Activated naive CD4-positive, alpha-beta T cell (primary cell): ENCODE data around the gene SCRT2.
A peak's percentile ranks its signal among the peaks of the same experiment; 100 is the strongest.
"Not testable (repeated sequence)": the region's sequence is repeated elsewhere in the genome, so short reads cannot be mapped to it uniquely, and the experiment has no call there.

Experiments used
- DNase-seq, 4 experiments: peaks; one replicate each; lab custom pipeline; 2025; lab: John Stamatoyannopoulos, UW

The SCRT2 gene

GRCh38 chr20:675453-676314, at the start of gene SCRT2:
Gene SCRT2 (minus strand): TSS chr20:675802. CDS start chr20:675601, 201 bp downstream.
- peak; percentile 12 to 60 (median 28) for DNase-seq

DNA sequence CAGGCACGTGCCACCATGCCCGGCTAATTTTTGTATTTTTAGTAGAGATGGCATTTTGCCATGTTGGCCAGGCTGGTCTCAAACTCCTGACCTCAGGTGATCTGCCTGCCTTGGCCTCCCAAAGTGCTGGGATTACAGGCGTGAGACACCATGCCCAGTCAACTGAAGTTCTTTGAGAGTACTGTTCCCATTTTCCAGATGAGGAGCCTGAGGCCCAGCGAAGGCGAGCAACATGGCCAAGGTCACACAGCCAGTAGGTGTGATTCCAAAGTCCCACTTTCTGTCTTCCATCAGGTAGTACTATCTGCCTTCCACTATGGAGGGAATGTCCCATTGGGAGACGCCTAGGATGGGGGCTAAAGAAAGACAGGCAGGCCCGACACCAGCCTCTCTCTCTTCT, 49.2 kb upstream of the SCRT2 start:
- DNase-seq, result not testable (repeated sequence)

GRCh38 chr20:723756-724155, 48.2 kb upstream of the SCRT2 start:
- DNase-seq, result no peak

DNA sequence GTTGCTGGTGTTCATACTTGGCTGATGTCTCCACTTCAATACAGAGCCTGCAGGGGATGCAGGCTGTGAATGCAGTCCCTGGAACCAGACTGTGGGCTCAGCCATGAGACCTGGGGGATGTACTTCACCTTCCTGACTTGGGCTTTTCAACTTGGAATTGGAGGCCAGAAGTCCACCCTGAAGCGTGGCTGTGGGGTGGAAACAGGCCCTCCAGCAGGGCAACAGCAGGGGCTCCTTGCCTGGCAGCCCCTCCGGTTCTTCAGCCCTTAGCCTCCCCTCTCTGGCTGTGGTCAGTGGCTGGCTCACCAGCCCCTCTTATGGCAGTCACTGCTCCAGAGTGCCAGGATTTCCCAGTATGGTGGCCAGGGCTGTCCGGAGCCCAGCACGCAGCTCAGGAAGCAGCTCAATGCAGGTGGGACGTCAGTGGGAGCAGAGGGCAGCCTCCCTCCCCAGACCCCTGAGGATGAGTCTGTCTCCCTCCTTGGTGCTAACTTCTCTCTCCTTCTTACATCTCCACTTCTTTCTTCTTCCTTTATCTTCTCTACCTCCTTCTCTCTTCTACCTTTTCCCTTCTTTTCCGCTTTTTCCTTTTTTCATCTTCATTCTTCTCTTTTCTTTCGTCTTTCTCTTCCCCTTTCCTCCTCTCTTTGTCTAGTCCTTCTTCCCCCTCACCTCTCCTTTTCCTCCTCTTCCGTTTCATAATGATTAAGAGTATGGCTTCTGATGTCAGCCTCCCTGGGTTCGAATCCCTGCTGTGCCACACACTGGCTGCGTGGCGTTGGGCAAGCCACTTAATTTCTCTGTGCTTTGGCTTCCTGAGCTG, 47.4 kb upstream of the SCRT2 start:
- no peak for DNase-seq

- DNase-seq, result no peak
These were observed 46.3 kb upstream of the SCRT2 start for GRCh38 chr20:721876-722275.

DNA sequence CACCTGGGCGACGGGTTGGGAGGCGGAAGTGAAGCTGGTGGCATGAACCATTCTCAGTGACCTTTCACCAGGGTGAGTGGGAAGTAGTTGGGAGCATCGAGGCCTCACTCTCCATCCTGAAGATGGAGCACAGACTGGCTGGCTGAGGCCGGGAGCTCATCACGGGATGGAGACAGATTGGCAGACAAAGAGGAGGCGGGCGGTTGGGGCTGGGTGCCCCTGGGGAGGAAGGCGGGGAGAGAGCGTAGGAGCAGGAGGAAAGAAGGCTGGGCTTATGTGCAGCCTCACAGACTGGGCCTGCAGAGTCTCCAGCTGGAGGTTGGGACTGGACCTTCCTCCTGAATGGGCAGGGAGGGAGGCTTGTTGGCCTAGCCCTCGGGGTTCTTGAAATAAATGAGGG, 44.2 kb upstream of the SCRT2 start:
- DNase-seq, result no peak

DNA sequence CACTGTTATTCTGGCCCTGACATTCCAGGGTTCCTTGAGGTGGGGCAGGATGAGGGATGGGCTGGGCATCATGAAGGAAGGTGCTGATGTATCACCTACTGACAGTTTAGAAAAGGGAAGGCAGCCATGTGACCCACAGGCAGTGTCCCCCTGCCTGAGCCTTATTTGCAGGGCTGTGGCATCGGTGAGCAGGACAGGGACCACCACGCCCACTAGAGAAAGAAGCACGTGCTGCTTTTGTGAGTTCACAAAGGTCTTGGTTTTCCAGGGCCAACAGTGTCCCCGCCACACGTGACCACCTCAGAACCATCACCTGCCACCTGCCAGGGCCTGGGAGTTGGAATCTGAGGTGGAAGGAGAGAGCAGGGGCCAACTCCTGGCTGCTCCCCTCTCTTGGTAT, 43.5 kb upstream of the SCRT2 start:
- DNase-seq, result no peak

GRCh38 chr20:717832-718231, 42.2 kb upstream of the SCRT2 start:
- no peak for DNase-seq

DNA sequence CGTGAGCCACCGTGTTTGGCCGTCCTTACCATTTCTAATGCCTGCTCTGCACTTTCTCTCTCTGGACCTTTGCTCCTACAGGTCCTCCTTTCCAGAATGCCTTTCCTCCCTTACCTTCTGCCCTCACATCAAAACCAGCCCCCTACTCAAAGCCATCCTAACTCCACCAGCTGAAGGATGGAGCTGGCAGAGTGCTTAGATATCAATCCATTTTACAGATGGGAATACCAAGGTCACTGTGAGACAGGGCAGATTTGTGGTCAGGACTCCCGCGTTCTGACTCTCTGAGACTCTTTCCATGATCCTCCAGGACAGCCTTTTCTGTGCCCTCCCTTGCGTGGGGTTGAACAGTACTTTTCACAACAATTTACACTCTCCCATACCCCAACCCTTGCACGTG, 41.7 kb upstream of the SCRT2 start:
- no peak for DNase-seq

DNA sequence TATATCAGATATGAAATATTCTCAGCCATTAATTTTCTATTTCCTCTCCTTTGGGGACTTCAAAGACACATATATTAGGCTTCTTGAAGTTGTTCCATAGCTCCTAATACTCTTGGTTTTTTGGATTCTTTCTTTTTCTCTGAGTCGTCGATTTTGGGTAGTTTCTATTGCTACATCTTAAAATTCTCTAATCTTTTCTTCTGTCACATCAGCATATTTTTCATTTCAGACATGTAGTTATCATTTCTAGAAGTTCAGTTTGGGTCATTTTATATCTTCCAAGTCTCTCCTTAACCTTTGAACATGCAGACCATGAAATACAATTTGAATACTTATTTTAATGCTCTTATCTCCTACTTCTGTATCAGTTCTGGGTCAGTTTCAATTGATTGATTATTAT, 38.9 kb upstream of the SCRT2 start:
- no peak for DNase-seq

DNA sequence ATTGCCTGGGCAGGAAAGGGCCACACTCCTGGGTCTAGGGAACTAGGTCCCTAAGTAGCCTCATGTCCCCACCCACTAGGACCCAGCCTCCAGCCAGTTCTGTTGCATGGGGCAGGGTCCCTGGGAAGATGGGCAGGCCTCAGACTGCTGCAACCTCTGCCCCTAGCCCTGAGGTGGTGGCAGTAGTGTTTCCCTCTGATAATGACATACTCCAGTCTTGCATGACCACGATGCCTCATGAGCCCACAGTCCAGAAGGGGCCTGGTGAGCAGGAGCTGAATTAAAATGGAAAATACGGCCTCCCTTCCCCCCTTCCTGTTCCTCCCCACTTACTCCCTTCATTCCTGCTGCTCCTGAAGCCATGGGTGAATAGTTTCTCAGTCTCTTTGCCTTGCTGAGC, 36.0 kb upstream of the SCRT2 start:
- DNase-seq, result no peak

- no peak for DNase-seq
These were observed 35.3 kb upstream of the SCRT2 start for GRCh38 chr20:710780-711450.

DNA sequence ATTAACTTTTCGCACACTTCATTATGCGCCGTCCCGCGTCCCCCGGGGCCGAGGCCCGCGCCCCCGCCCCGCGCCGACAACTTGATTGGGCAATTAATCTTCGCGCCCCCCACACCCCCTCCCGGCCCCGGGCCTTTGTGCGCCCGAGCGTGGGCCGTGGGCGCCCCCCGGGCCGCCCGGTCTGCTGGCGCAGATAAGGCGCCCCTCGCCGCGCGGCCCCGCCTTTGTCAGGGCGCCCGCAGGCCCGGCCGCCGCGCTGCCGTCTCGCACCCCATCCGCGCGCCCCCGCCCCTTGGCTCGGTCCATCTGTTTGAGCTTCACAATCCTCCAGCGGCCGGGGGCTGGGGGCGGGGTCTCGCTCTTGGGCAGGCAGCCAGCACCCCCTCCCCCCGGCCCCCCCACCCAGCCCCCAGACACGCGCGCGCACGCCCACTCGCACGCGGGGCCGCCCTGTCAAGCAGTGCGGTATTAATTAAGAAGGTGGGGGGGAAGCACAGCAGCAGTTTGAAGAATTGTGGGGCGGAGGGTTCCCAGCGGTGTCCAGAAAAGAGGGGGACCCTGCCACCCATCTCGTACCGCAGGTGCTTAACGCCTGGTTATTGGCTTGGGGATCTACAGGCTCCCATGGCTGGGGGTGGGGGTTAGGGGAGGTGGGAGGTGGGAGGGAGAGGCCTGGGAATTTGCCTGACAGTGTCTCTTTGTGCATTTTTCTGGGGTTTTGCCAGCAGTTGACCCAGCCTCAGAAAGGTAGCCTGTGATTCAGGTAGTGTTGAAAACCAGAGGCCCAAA, 34.6 kb upstream of the SCRT2 start:
- DNase-seq, result no peak

DNA sequence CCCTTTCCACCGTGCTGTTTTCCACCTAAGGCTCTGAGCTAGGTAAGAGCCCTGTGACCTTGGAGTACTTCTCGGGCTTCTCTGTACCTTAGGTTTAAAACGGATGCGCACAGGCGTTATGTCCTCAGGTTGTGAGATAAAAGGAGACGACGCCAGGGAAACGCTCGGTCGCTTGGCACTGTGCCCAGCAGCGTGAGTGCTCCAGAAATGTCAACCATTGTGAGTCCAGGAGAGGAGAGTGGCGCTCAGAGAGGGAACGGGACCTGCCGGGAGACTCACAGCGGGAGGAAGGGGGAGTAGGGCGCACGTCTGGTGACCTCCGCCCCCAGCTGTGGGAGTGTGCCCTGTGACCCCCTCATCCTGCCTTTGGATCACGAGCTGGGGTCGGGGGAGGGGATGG, 33.8 kb upstream of the SCRT2 start:
- DNase-seq, result no peak

GRCh38 chr20:708956-709355, 33.4 kb upstream of the SCRT2 start:
- DNase-seq, result no peak

DNA sequence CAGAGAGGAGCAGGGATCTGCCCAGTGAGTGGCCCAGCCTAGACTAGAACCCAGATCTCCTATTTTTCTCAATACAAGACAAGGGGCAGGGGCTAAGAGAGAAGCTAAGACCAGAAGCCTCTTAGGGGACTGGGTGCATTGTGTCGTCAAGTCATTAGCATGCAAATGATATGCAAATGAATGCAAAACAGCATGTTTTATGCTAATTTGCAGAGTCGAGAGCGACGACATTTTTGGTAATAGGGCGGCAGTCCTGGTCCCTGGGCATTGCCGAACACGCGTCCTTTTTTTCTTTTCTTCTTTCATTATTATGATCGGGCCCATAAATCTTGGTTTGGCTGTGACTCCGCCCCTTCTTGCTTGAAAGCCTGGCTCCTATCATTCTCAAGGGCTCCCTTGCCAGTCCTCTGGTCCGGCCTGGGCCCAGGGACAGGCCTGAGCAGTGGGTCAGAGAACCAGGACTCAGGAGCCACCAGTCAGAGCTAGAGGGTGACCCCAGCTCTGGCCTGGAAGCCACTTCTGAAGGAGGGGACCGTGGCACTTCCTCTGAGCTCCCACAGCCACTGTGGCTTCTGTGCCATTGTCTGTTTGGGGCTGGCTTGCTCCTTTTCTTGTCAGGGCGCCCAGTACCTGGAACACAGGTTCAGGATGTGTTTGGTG, 32.0 kb upstream of the SCRT2 start:
- no peak for DNase-seq

GRCh38 chr20:706366-706885, 30.8 kb upstream of the SCRT2 start:
- DNase-seq, result no peak

GRCh38 chr20:704726-705125, 29.1 kb upstream of the SCRT2 start:
- DNase-seq, result no peak

GRCh38 chr20:703426-703825, 27.8 kb upstream of the SCRT2 start:
- no peak for DNase-seq

DNA sequence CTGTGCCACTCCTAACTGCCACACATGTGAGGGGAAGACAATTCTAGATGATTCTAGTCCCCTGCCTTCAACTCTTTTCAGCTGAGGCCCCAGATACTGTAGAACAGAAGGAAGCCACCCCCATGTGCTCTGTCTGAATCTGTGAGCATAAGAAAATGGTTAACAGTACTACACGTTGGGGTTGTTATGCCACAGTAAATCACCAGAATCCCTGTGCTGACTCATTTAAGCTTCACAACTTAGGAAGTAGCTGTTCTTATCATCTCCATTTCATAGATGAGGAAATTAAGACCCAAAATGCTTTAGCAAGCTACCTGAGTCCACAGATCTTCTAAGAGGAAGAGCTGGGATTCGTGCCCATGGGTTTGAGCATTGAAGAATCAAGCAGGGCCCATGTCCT, 27.4 kb upstream of the SCRT2 start:
- DNase-seq, result no peak
